HG03354 (cell line): ENCODE results near the gene BBS12.

Experiments
- ATAC-seq: cut with Tn5 transposase; IDR thresholded peaks from one replicate; pipeline ENCODE4 v1.9.1; 2021; ENCODE audit warnings: mild to moderate bottlenecking; ENCODE audit not compliant: unreplicated experiment, poor library complexity, severe bottlenecking

BBS12 gene

GRCh38 chr4:122732329-122733026 lies at the start of gene BBS12:
Gene BBS12, plus strand, starts transcription at chr4:122732704. Its CDS starts 9,189 bp downstream, at chr4:122741893.
- ATAC-seq: peak; percentile 100

DNA sequence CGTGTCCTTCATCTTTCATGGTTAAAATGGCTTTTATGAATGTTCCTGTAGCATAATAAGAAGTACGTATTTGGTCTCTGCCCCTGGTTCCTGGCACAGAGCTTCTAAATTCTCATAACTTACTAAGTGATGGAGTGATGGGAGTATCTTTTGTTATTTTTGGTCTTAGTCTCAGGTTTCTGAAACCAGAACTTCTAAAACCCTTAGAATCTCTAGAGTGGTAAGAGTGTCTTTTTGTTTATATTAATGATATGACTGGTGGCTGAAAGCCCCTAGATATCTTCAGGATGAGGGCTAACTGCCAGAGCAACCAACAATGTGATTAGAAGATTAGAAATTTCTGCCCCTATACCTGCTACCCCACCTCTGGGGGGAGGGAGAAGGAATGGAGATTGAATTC lies 45.8 kb upstream of the BBS12 start:
- no peak for ATAC-seq

- no peak for ATAC-seq
Observed at GRCh38 chr4:122687531-122688061, 44.9 kb upstream of the BBS12 start.

GRCh38 chr4:122688529-122689140 lies 43.9 kb upstream of the BBS12 start:
- ATAC-seq: no peak

- peak; percentile 97 for ATAC-seq
Observed at GRCh38 chr4:122689972-122690371, 42.5 kb upstream of the BBS12 start.

- ATAC-seq: no peak
Observed at GRCh38 chr4:122691988-122692387, 40.5 kb upstream of the BBS12 start.

DNA sequence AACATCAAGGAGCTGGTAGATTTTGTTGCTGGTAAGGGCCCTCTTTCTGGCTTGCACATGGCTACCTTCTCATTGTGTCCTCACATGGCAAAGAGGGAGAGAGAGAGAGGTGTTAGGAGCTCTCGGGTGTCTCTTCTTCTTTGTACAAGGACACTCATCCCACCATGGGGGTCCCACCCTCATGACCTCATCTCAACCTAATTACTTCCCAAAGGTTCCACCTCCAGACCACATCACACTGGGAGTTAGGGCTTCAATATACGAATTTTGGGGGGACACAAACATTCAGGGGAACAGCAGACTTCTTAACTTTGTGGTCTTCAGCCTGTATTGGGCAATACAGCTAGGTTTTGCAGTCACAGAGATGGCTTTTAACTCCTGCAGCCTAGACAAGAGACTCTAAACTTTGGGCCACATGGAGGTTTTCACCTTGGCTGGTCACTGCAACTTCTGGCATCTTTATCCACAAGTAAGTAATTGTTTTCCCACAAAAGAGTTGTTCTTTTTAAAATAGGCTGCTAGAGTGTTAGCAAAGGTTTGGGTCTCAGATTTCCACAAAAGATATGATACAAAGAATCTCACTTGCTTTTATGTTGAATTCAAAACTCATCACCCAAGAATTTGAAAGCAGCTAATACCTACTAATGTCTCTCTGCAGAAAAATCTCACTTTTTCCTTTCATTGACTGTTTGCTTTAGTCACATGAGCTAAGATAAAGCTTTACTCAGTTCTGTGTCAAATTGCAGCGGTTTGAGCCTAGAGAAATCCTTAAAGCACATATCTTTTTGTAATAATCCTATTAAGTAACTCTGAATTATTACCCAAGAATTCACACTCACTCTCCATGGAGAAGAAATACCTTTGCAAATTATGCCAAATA lies 39.6 kb upstream of the BBS12 start:
- ATAC-seq: no peak

GRCh38 chr4:122695226-122695625 lies 37.3 kb upstream of the BBS12 start:
- ATAC-seq: peak; percentile 80

- ATAC-seq: no peak
Observed at GRCh38 chr4:122700178-122700725, 32.3 kb upstream of the BBS12 start.

DNA sequence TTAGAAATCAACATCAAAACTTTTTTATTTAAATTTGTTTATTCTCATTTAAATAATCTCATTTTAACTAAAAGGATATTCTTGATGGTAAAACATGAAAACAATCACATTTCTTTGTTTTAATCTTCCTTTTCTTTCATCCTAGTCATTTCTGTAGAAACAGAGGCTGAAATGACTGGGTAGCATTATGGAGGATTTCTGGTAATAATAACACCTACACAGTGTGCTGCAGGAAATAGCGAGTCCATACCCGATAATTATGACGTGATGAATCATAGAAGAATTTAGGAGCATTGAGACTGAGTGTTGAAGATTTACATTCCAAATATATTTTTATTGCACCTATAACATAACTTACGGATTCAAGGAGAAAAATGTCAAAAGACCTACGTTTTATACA lies 31.4 kb upstream of the BBS12 start:
- no peak for ATAC-seq

- ATAC-seq: no peak
Observed at GRCh38 chr4:122701965-122702364, 30.5 kb upstream of the BBS12 start.

DNA sequence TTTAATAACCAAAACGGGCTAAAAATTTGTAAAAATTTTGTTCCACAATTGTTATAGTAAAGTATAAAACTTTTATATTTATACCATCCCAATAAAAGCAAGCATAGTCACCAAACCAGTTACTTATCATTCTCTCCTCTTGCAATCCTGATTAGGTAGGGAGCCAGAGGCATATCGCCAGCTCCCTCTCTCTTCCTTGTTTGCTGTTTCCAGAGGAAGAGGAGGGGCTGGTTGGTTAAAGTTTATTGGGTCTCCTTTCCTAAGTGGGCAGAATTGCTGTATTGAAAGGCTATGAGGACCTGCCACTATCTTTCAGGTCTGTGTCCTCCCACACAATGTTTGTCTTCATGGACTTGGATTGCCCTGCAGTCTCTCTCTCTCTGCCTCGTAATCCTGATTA lies 29.6 kb upstream of the BBS12 start:
- no peak for ATAC-seq

DNA sequence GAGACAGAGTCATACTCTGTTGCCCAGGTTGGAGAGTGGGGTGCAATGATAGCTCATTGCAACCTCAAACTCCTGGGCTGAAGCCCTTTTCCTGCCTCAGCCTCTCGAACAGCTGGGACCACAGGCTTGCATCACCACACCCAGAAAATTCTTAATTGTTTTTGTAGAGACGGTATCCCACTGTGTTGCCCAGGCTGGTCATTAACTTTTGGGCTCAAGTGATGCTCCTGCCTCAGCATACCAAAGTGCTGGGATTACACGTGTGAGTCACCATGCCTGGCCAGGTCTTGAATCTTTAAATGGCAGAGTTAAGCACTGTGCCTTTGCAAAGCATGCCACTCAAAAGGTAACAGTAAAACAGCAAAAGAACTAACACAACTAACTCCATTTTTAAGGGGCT lies 28.6 kb upstream of the BBS12 start:
- no peak for ATAC-seq

GRCh38 chr4:122705009-122705408 lies 27.5 kb upstream of the BBS12 start:
- ATAC-seq: no peak

- ATAC-seq: no peak
Observed at GRCh38 chr4:122705547-122706117, 26.9 kb upstream of the BBS12 start.

- ATAC-seq: no peak
Observed at GRCh38 chr4:122706511-122706910, 26.0 kb upstream of the BBS12 start.

DNA sequence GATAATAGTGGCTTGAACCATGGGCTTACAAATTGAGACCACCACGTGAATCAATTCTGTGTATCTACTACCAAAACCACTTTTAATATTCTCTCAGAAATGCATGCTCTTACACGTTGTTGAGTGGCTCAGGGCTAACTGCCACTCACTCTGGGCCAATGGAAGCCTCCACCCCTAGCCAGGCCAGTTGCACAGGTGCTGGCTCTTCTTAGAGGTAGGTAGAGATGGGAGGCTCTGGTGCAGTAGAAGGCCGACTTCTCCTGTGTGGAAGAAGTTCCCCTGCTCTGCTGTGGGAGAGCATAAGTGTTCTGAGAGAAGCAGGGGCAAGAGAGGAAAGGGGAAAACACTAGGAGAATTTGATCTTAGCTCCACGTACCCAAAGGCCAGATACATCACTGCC lies 25.0 kb upstream of the BBS12 start:
- ATAC-seq: no peak

DNA sequence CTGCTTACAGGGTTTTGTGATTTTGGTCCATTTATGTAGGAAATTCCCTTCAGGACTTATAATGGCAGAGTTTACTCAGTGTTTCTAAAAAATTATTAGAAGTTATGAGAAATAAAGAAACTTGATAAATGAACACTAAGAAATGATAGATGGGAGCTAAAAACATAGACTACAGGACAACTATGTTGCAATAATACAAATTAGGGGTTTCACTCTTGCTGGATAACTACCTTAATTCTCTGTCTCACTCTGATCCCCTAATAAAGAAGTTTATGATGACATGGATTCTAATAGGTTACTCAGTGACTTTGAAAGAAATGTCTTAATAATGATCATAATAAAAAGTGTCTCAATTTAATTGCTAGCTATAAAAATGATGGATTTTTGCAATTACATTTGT lies 23.3 kb upstream of the BBS12 start:
- ATAC-seq: no peak

GRCh38 chr4:122710434-122711308 lies 21.8 kb upstream of the BBS12 start:
- ATAC-seq: peak; percentile 74
